OCI-M1 (cell line): Measurements from ENCODE around the gene SCAMP2.

Experiments
- DNase-seq: peaks from one replicate; lab custom pipeline; 2025; lab: John Stamatoyannopoulos, UW

Gene SCAMP2

GRCh38 chr15:74815961-74816360, 57.2 kb downstream of the SCAMP2 start:
- no peak for DNase-seq

- no peak for DNase-seq
These were observed 57.8 kb downstream of the SCAMP2 start for GRCh38 chr15:74815121-74815934.

GRCh38 chr15:74812533-74812932, 60.6 kb downstream of the SCAMP2 start, which contains the start of gene LMAN1L:
Gene LMAN1L, plus strand, starts transcription at chr15:74812835. Its CDS starts 20 bp downstream, at chr15:74812855.
- no peak for DNase-seq

- no peak for DNase-seq
These were observed 63.2 kb downstream of the SCAMP2 start for GRCh38 chr15:74809956-74810355.

GRCh38 chr15:74809242-74809641, 63.9 kb downstream of the SCAMP2 start:
- no peak for DNase-seq

- DNase-seq: no peak
These were observed 64.3 kb downstream of the SCAMP2 start for GRCh38 chr15:74808840-74809229.

- DNase-seq: no peak
These were observed 64.9 kb downstream of the SCAMP2 start for GRCh38 chr15:74808078-74808839.

GRCh38 chr15:74807282-74807681, 65.9 kb downstream of the SCAMP2 start:
- no peak for DNase-seq

GRCh38 chr15:74804935-74805334, 68.2 kb downstream of the SCAMP2 start:
- no peak for DNase-seq

- DNase-seq: no peak
These were observed 70.2 kb downstream of the SCAMP2 start for GRCh38 chr15:74802862-74803447.

GRCh38 chr15:74802290-74802689, 70.9 kb downstream of the SCAMP2 start:
- no peak for DNase-seq

GRCh38 chr15:74801311-74801997, 71.7 kb downstream of the SCAMP2 start:
- no peak for DNase-seq

GRCh38 chr15:74800559-74801094, 72.5 kb downstream of the SCAMP2 start:
- no peak for DNase-seq

- DNase-seq: peak; percentile 87
These were observed 73.2 kb downstream of the SCAMP2 start for GRCh38 chr15:74799856-74800558.

- DNase-seq: peak; percentile 15
These were observed 73.8 kb downstream of the SCAMP2 start for GRCh38 chr15:74799255-74799855.

GRCh38 chr15:74798388-74799254, 74.5 kb downstream of the SCAMP2 start:
- DNase-seq: no peak

- DNase-seq: no peak
These were observed 77.1 kb downstream of the SCAMP2 start for GRCh38 chr15:74795966-74796625.

- no peak for DNase-seq
These were observed 78.2 kb downstream of the SCAMP2 start for GRCh38 chr15:74794970-74795349.

GRCh38 chr15:74794248-74794969, 78.8 kb downstream of the SCAMP2 start:
- DNase-seq: no peak
